Measurements from ENCODE around the gene SLC24A3.

- TF ChIP-seq CTCF (conservative IDR thresholded peaks at IDR 0.05; ENCODE audit: low read length) (no peak), EZH2phosphoT487 (IDR thresholded peaks at IDR 0.05; ENCODE audit: borderline replicate concordance) (no peak)
Measured at GRCh38 chr20:19349879-19350278, 137.4 kb downstream of the SLC24A3 start.
